Cardiac muscle cell (in vitro differentiated cells and primary cell): ENCODE results near the gene FAM219B. TPM values are rescaled to one million over a fixed set of nuclear protein-coding genes. Genes with fewer than 3 reads are reported as not detected.

Source experiments
- DNase-seq, 2 donors: peaks; one replicate each; pipeline versions ENCODE4 v3.0.0 to v3.0.0-alpha.2; 2010 to 2017; ENCODE audit warnings: low read depth in 1 of 2, low spot score in 1 of 2
- H3K27ac ChIP-seq: fragments of 200-600 bp; sonication (generic); 2 replicates; pipeline ENCODE4 v1.5.1; 2016
- H3K27me3 ChIP-seq: fragments of 200-600 bp; sonication (generic); 2 replicates; pipeline ENCODE4 v1.6.0; 2016; ENCODE audit warnings: control low read depth
- H3K36me3 ChIP-seq: fragments of 200-600 bp; sonication (generic); 2 replicates; pipeline ENCODE4 v1.5.1; 2016; ENCODE audit warnings: control low read depth
- H3K4me1 ChIP-seq: fragments of 200-600 bp; sonication (generic); 2 replicates; pipeline ENCODE4 v1.8.1; 2017; ENCODE audit warnings: low read depth, mild to moderate bottlenecking, mixed run types
- H3K4me3 ChIP-seq: fragments of 200-600 bp; sonication (generic); 2 replicates; pipeline ENCODE4 v1.5.1; 2016; ENCODE audit warnings: mild to moderate bottlenecking
- H3K9me3 ChIP-seq: fragments of 200-600 bp; sonication (generic); 2 replicates; pipeline ENCODE4 v1.5.1; 2017; ENCODE audit warnings: low read depth, mild to moderate bottlenecking, control low read depth
- CTCF ChIP-seq: IDR thresholded peaks from 2 replicates; pipeline ENCODE4 v1.5.1; 2012; ENCODE audit warnings: low read depth, mild to moderate bottlenecking, low read length
- polyA plus RNA-seq: library from polyadenylated mRNA; unstranded; fragments of >200 nt; fragmentation: Nextera tagmentation; extraction: Ambion mirVana; gene quantifications from 2 replicates; pipeline ENCODE4 v1.2.1, GENCODE V29; 2016
- total RNA-seq: library from RNA; depleted of rRNA; stranded (reverse); fragments of >200 nt; gene quantifications from 2 replicates; pipeline ENCODE4 v1.2.3, GENCODE V29; 2016

The FAM219B gene
- total and polyA plus RNA-seq, 2 experiments from 2014 or later = 107 to 168 TPM

- Histone ChIP-seq H3K27ac (peak overlapping the region; percentile 81), H3K4me1 (peaks cover 10% of the 10 kb centered on the region)
- no peak for TF ChIP-seq CTCF
These were observed 49.5 kb downstream of the FAM219B start for GRCh38 chr15:74857082-74857655.

GRCh38 chr15:74856537-74856936 is 50.1 kb downstream of the FAM219B start:
- Histone ChIP-seq H3K4me3 (no peak overlapping the region), H3K27me3 (no peaks in the 10 kb centered on the region), H3K36me3 (peaks cover 15% of the 10 kb centered on the region), H3K9me3 (no peaks in the 10 kb centered on the region), H3K4me1 (peaks cover 10% of the 10 kb centered on the region), H3K27ac (peak overlapping the region; percentile 81)
- DNase-seq = no peak
- no peak for TF ChIP-seq CTCF

More at GRCh38 chr15:74857082-74857655, 49.5 kb downstream of the FAM219B start:
- no peak for DNase-seq
- no peaks in the 10 kb centered on the region for H3K9me3 ChIP-seq
- no peaks in the 10 kb centered on the region for H3K27me3 ChIP-seq
- H3K4me3 ChIP-seq = no peak overlapping the region
- H3K36me3 ChIP-seq = peaks cover 11% of the 10 kb centered on the region

- no peak for TF ChIP-seq CTCF
- H3K9me3 ChIP-seq = no peaks in the 10 kb centered on the region
- no peak overlapping the region for H3K4me3 ChIP-seq
- no peak overlapping the region for H3K27ac ChIP-seq
- no peak for DNase-seq
- H3K36me3 ChIP-seq = peaks cover 19% of the 10 kb centered on the region
- H3K4me1 ChIP-seq = peaks cover 10% of the 10 kb centered on the region
- no peaks in the 10 kb centered on the region for H3K27me3 ChIP-seq
These were observed 50.8 kb downstream of the FAM219B start for GRCh38 chr15:74855857-74856256.

GRCh38 chr15:74854453-74855022 is 52.1 kb downstream of the FAM219B start:
- H3K36me3 ChIP-seq = peaks cover 22% of the 10 kb centered on the region
- H3K27ac ChIP-seq = no peak overlapping the region
- H3K4me3 ChIP-seq = no peak overlapping the region
- TF ChIP-seq CTCF = no peak
- no peaks in the 10 kb centered on the region for H3K9me3 ChIP-seq
- peaks cover 10% of the 10 kb centered on the region for H3K4me1 ChIP-seq
- H3K27me3 ChIP-seq = no peaks in the 10 kb centered on the region
- no peak for DNase-seq

- Histone ChIP-seq H3K4me3 (no peak overlapping the region), H3K36me3 (peaks cover 36% of the 10 kb centered on the region)
- DNase-seq = no peak
These were observed 54.7 kb downstream of the FAM219B start for GRCh38 chr15:74851960-74852359.

More at GRCh38 chr15:74851960-74852359, 54.7 kb downstream of the FAM219B start:
- Histone ChIP-seq H3K9me3 (no peaks in the 10 kb centered on the region), H3K4me1 (peaks cover 4% of the 10 kb centered on the region), H3K27me3 (no peaks in the 10 kb centered on the region), H3K27ac (no peak overlapping the region)
- TF ChIP-seq CTCF = no peak
